Measurements from ENCODE around the gene PDZD2.

DNA sequence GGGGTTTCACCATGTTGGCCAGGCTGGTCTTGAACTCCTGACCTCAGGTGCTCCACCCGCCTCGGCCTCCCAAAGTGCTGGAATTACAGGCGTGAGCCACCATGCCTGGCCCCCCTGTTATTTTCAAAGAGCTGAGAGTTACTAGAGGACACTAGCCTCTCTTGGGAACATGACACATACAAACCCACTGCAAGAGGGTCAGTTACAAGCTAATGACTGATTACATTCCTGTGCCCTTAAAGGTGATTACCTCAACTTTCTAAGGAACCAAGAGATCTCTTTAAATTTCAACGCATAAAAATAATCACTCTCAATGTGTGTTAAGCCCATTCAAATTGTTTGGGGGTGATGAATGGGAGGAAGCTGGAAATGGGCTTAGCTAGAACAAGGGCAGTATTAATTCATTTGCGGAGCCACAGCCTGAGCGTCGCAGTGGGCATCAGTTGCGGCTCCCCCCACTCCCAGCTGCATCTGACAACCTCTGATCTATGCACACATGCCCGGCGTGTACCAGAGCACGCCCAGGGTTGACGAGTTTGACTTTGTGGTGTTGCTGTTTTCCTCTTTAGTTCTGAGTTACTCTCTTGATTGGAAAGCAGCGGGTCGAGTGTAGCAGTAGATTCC is 388.3 kb downstream of the PDZD2 start:
- TF ChIP-seq, protein P1, sequence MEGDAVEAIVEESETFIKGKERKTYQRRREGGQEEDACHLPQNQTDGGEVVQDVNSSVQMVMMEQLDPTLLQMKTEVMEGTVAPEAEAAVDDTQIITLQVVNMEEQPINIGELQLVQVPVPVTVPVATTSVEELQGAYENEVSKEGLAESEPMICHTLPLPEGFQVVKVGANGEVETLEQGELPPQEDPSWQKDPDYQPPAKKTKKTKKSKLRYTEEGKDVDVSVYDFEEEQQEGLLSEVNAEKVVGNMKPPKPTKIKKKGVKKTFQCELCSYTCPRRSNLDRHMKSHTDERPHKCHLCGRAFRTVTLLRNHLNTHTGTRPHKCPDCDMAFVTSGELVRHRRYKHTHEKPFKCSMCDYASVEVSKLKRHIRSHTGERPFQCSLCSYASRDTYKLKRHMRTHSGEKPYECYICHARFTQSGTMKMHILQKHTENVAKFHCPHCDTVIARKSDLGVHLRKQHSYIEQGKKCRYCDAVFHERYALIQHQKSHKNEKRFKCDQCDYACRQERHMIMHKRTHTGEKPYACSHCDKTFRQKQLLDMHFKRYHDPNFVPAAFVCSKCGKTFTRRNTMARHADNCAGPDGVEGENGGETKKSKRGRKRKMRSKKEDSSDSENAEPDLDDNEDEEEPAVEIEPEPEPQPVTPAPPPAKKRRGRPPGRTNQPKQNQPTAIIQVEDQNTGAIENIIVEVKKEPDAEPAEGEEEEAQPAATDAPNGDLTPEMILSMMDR (IDR thresholded peaks at IDR 0.05), result no peak
- no peak for TF ChIP-seq POLR2A (IDR thresholded peaks at IDR 0.05)

Data from heart left ventricle (tissue), 13 donors.